Measurements from ENCODE around the gene MPL. TPM values are rescaled to one million over a fixed set of nuclear protein-coding genes. Genes with fewer than 3 reads are reported as not detected.

The MPL gene
- total and polyA plus RNA-seq, 2 experiments from 2014 or later, result 0.16 TPM; not detected in 1

DNA sequence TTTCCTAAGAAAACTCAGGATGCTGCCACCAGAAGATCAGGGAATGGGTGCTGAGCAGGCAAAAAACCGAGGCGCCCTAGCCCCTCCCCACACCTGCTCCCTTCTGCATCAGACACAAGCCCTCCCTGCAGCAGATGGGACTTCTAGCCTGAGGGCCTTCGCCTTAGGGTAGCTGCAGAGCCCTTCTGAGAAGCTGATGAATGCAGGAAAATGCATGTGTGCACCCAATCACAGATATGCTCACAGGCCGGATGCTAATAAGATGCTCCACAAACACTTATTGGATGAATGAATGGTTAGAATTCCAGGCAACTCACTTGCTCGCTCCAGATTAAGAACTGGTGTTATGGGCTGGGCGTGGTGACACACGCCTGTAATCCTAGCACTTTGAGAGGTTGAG is 45.4 kb upstream of the MPL start:
- Histone ChIP-seq H3K4me2 (no peak overlapping the region), H3K9me2 (replicated peaks; ENCODE audit: insufficient read depth) (no peaks in the 10 kb centered on the region), H3K4me1 (ENCODE audit: insufficient read depth) (peaks cover 21% of the 10 kb centered on the region), H3K79me2 (no peaks in the 10 kb centered on the region), H3K4me3 (no peak overlapping the region), H4K20me1 (ENCODE audit: insufficient read depth, poor library complexity, severe bottlenecking) (no peaks in the 10 kb centered on the region), H3K27ac (no peak overlapping the region), H3K36me3 (replicated peaks; ENCODE audit: insufficient read depth, low read depth) (no peaks in the 10 kb centered on the region), H2AFZ (no peak overlapping the region), H3K27me3 (no peaks in the 10 kb centered on the region), H3K9me3 (ENCODE audit: low read depth) (no peaks in the 10 kb centered on the region)
- TF ChIP-seq EZH2 (IDR thresholded peaks at IDR 0.05; ENCODE audit: borderline replicate concordance), result no peak
- TF ChIP-seq, protein P1, sequence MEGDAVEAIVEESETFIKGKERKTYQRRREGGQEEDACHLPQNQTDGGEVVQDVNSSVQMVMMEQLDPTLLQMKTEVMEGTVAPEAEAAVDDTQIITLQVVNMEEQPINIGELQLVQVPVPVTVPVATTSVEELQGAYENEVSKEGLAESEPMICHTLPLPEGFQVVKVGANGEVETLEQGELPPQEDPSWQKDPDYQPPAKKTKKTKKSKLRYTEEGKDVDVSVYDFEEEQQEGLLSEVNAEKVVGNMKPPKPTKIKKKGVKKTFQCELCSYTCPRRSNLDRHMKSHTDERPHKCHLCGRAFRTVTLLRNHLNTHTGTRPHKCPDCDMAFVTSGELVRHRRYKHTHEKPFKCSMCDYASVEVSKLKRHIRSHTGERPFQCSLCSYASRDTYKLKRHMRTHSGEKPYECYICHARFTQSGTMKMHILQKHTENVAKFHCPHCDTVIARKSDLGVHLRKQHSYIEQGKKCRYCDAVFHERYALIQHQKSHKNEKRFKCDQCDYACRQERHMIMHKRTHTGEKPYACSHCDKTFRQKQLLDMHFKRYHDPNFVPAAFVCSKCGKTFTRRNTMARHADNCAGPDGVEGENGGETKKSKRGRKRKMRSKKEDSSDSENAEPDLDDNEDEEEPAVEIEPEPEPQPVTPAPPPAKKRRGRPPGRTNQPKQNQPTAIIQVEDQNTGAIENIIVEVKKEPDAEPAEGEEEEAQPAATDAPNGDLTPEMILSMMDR (IDR thresholded peaks at IDR 0.05; ENCODE audit: poor library complexity), result no peak
- TF ChIP-seq EZH2phosphoT487 (IDR thresholded peaks at IDR 0.05; ENCODE audit: low read depth, severe bottlenecking, unreplicated experiment), result no peak
- WGBS (ENCODE audit: low lambda C conversion rate, missing lambda C conversion rate), result 80% methylated on average over 7 of the region's 7 CpGs
- no peak for DNase-seq (ENCODE audit: low spot score)

DNA sequence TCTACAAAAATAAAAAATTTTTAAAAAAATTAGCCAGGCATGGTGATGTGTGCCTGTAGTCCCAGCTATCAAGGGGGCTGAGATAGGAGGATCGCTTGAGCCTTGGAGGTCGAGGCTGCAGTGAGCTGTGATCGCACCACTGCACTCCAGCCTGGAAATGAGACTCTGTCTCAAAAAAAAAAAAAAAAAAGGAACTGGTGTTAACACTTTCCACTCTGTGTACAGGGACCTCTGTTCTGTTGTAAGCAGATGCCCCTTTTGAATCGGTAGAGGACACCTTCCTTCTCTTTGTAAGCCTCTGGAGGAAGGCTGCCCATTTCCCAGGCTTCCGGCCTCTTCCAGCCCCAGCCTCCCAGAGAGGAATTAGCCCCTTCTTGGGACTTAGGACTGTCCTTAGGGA is 44.9 kb upstream of the MPL start:
- no peak overlapping the region for H2AFZ ChIP-seq
- no peaks in the 10 kb centered on the region for H3K79me2 ChIP-seq
- 91% methylated on average over 5 of the region's 5 CpGs for WGBS (ENCODE audit: low lambda C conversion rate, missing lambda C conversion rate)
- no peaks in the 10 kb centered on the region for H3K9me2 ChIP-seq (replicated peaks; ENCODE audit: insufficient read depth)
- H3K4me3 ChIP-seq, result no peak overlapping the region
- no peaks in the 10 kb centered on the region for H3K9me3 ChIP-seq (ENCODE audit: low read depth)
- no peak for TF ChIP-seq EZH2phosphoT487 (IDR thresholded peaks at IDR 0.05; ENCODE audit: low read depth, severe bottlenecking, unreplicated experiment)
- TF ChIP-seq, protein P1 (IDR thresholded peaks at IDR 0.05; ENCODE audit: poor library complexity), result no peak
- H3K36me3 ChIP-seq (replicated peaks; ENCODE audit: insufficient read depth, low read depth), result no peaks in the 10 kb centered on the region
- DNase-seq (ENCODE audit: low spot score), result no peak
- H3K4me2 ChIP-seq, result no peak overlapping the region
- H3K27ac ChIP-seq, result no peak overlapping the region
- no peaks in the 10 kb centered on the region for H3K27me3 ChIP-seq
- no peaks in the 10 kb centered on the region for H4K20me1 ChIP-seq (ENCODE audit: insufficient read depth, poor library complexity, severe bottlenecking)
- H3K4me1 ChIP-seq (ENCODE audit: insufficient read depth), result peaks cover 21% of the 10 kb centered on the region

DNA sequence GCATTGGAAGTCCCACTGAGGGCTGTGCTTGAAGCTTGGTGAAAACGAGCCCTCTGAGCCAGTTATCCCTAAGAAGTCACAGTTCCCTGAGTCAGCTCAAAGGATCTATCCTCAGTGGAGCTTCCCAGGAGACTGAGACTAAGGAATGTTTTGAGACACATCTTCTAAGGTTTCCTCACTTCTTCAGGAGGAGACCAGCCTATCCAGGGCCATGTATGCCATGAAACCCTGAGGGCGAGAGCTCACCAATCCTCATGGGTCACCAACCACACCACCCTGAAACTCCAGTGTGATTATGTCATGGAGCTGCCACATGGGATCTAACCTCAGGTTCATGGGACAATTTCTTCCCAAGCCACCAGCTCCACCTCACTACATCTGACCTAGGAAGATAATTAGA is 44.4 kb upstream of the MPL start:
- Histone ChIP-seq H3K9me3 (ENCODE audit: low read depth) (no peaks in the 10 kb centered on the region), H3K4me2 (no peak overlapping the region), H3K36me3 (replicated peaks; ENCODE audit: insufficient read depth, low read depth) (no peaks in the 10 kb centered on the region), H4K20me1 (ENCODE audit: insufficient read depth, poor library complexity, severe bottlenecking) (no peaks in the 10 kb centered on the region), H3K27me3 (no peaks in the 10 kb centered on the region), H2AFZ (no peak overlapping the region), H3K27ac (no peak overlapping the region), H3K9me2 (replicated peaks; ENCODE audit: insufficient read depth) (no peaks in the 10 kb centered on the region), H3K79me2 (no peaks in the 10 kb centered on the region), H3K4me1 (ENCODE audit: insufficient read depth) (peaks cover 21% of the 10 kb centered on the region), H3K4me3 (no peak overlapping the region)
- 90% methylated on average over 2 of the region's 2 CpGs for WGBS (ENCODE audit: low lambda C conversion rate, missing lambda C conversion rate)
- no peak for TF ChIP-seq EZH2 (IDR thresholded peaks at IDR 0.05; ENCODE audit: borderline replicate concordance)
- TF ChIP-seq, protein P1 (IDR thresholded peaks at IDR 0.05; ENCODE audit: poor library complexity), result no peak
- no peak for TF ChIP-seq EZH2phosphoT487 (IDR thresholded peaks at IDR 0.05; ENCODE audit: low read depth, severe bottlenecking, unreplicated experiment)
- DNase-seq (ENCODE audit: low spot score), result no peak

Measured in hepatocyte (in vitro differentiated cells).